GM11168 (cell line): Measurements from ENCODE around the gene SLC46A2.

Experiments
- in situ Hi-C: fragments of 300-500 bp; cut with MboI; formaldehyde crosslinking; loops from one replicate; pipeline ENCODE4 v1.12.0; 2022; ENCODE audit warnings: low sequenced_read_pairs; ENCODE audit not compliant: unreplicated experiment

The SLC46A2 gene

DNA sequence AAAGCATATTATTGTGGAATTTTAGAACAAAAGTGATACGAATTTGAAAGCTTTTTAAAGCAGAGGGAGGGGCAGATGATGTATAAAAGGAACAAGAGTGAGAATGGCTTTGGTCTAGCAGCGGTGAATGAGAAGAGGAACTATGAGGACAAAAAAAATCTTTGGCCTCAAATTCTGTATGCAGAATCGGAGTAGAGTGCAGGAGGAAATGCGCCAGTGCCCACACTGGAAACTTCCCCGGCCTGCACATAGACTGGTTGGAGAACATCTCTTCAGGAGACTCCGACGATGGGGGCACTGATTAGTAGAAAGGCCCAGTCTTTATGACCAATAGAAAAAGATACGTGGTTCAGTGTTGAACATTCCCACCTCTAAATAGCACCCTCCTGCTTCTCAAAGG lies 51.3 kb downstream of the SLC46A2 start:
- in situ Hi-C loops, result no loop called here

DNA sequence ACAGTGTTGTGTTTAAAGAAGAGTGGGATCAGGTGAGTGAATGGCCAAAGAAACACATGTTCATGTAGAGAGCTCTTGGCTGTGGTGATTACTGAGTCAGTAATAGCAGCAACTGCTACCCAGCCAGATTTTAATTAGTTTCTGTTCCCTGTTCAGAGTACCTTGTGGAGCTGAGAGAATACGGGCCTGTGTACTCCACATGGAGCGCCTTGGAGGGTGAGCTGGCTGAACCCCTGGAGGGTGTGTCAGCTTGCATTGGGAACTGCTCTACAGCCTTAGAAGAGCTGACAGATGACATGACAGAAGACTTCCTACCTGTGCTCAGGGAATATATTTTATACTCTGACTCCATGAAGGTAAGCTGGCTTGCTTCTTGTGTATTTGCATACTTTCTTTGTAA lies 52.3 kb downstream of the SLC46A2 start:
- in situ Hi-C loops, result no loop called here

DNA sequence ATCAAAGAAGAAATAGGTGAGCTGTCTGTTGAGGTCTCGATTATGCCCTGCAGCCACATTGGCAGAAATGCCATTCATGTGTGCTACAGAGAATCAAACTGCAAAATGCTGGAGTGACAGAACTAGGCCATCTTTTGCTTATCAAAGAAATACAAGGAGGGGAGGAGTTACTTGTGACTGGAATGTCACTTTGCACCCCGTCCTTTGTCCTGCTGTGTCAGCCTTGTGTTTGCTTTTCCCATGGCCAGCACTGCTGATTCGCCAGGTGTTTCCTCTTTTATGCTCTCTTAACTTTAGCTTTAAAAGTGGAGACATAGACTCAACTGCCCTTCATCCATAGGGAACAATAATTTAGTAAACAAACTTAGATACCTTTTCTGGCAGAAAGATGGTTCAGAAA lies 54.3 kb downstream of the SLC46A2 start:
- in situ Hi-C loops, result no loop called here

DNA sequence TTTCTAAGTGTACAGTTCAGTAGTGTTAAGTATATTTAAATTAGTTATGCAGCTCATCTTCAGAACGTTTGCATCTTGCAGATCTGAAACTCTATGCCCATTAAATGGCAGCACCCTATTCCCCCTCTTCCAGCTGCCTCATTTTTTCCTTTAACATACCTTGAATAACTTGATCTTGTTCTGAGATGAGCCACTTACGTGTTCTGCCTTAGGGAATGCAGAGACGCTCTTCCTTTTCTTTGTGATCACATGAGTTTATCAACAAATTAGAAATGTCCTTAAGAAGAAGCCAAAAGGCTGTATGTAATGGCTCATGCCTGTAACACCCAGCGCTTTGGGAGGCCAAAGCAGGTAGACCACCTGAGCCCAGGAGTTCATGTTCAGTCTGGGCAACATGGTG lies 57.6 kb downstream of the SLC46A2 start:
- in situ Hi-C loops, result no loop called here

DNA sequence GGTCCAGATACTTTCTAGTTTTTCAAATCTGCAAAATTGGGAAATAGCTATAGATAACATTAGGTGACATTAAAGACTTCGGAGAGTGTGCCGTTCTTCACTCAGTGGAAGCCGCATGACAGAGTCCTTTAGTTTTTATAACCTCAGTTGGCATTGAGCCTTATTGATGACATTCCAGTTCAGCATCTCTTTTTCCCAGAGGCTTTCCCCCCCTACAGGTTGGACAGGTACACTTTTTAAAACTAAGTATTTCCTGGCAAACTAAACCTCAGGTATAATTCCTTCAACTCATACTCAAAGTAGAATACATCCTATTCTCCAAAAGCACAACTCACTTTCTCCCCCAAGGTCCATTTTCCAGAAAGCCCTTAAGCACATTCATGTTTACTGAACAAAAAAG lies 58.7 kb downstream of the SLC46A2 start:
- in situ Hi-C loops, result no loop called here

DNA sequence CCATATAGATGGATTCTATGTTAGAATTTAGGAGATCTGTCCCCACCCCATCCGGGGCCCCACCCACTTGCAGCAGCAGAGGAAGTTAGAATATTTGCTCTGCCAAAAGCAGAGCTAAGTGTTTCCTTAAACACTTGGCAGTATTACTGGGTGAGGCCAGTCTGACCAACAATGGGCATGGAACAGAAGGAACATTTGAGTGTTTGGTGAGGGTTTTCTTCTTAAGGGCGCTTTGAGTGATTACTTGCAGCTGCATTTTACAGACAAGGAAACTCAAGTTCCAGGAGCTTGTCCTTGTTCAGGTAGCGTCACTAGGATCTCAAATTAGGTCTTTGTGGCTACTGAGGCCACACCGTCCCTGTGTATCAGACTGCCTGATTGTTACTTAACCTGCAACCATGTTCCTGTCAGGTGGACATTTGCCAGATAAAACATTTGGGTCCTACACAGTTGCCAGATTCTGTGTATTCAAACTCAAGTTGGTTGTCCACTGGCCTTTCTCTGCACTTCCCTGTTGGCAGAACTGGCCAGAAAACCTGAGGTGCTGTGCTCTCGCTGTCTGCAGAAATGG lies 59.3 kb downstream of the SLC46A2 start:
- in situ Hi-C loops, result no loop called here
